ENCODE measurements around the gene ZNF652.
"Not testable (repeated sequence)": the region's sequence is repeated elsewhere in the genome, so short reads cannot be mapped to it uniquely, and the experiment has no call there.

DNA sequence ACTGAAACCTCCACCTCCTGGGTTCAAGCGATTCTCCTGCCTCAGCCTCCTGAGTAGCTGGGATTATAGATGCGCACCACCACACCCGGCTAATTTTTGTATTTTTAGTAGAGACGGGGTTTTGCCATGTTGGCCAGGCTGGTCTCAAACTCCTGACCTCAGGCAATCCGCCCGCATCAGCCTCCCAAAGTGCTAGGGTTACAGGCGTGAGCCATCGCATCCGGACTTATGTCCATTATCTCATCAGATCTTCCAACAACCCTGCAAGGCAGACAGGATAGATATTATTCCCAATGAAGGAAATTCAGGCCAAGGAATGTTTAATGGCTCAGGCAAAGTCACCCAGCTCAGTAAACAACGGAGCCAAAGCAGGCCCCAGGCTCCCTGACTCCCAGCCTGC is 3.1 kb upstream of the ZNF652 start:
- not testable (repeated sequence) for TF ChIP-seq CTCF, POLR2A, EP300, POLR2AphosphoS5 (IDR thresholded peaks at IDR 0.05)
